Tibial nerve (tissue), 4 donors: Measurements from ENCODE around the gene FAM47E. TPM values are rescaled to one million over a fixed set of nuclear protein-coding genes. Genes with fewer than 3 reads are reported as not detected.
"Not testable (repeated sequence)": the region's sequence is repeated elsewhere in the genome, so short reads cannot be mapped to it uniquely, and the experiment has no call there.

Source experiments
- DNase-seq, 2 donors: peaks; one replicate each; pipeline ENCODE4 v3.0.0-alpha.2; 2019; ENCODE audit warnings: low spot score in 2 of 2
- H3K27ac ChIP-seq, 4 donors: fragments of 200-600 bp; sonication (generic) in 3 of 4; one replicate each; pipeline ENCODE4 v1.5.1; 2017 to 2019; ENCODE audit warnings: mild to moderate bottlenecking in 1 of 4
- H3K27me3 ChIP-seq, 2 donors: fragments of 200-600 bp; sonication (generic) in 1 of 2; one replicate each; pipeline versions ENCODE4 v1.5.1 to v1.6.0; 2017 to 2019
- H3K36me3 ChIP-seq, 3 donors: fragments of 200-600 bp; sonication (generic); one replicate each; pipeline ENCODE4 v1.5.1; 2018 to 2019
- H3K4me1 ChIP-seq, 4 donors: fragments of 200-600 bp; sonication (generic) in 3 of 4; one replicate each; pipeline ENCODE4 v1.5.1; 2017 to 2019
- H3K4me3 ChIP-seq, 4 donors: fragments of 200-600 bp; sonication (generic) in 3 of 4; one replicate each; pipeline ENCODE4 v1.5.1; 2017 to 2019; ENCODE audit warnings: mild to moderate bottlenecking in 1 of 4, moderate library complexity in 1 of 4
- H3K9me3 ChIP-seq, 4 donors: fragments of 200-600 bp; sonication (generic) in 3 of 4; one replicate each; pipeline ENCODE4 v1.5.1; 2017 to 2019
- EP300 ChIP-seq, 2 donors: sonication (generic); formaldehyde crosslinking; IDR thresholded peaks; one replicate each; pipeline ENCODE4 v1.6.1; 2017; ENCODE audit warnings: antibody characterized with exemption in 2 of 2, mild to moderate bottlenecking in 1 of 2
- POLR2A ChIP-seq, 2 donors: fragments of 450-650 bp; IDR thresholded peaks; one replicate each; pipeline ENCODE4 v1.6.1; 2017; ENCODE audit warnings: antibody characterized with exemption in 2 of 2, mild to moderate bottlenecking in 2 of 2, moderate library complexity in 2 of 2
- whole genome bisulfite sequencing, 2 donors: methylation state at CpG; one replicate each; pipeline ENCODE4 v1.1.5; 2018; 5-methylcytosine and 5-hydroxymethylcytosine counted together
- total RNA-seq, 4 donors: library from RNA; depleted of rRNA; stranded (reverse); fragments of >200 nt; gene quantifications; one replicate each; pipeline ENCODE4 v1.1.0, GENCODE V29; 2016
- TF ChIP-seq, protein P1 (sequence below), 5 experiments: fragments of 200-600 bp in 3 of 5; fragments of 450-650 bp in 2 of 5; sonication (generic) in 3 of 5; IDR thresholded peaks; one replicate each; pipeline ENCODE4 v1.5.1; 2016 to 2019; ENCODE audit warnings: antibody characterized with exemption in 5 of 5, mild to moderate bottlenecking in 3 of 5, moderate library complexity in 2 of 5

The FAM47E gene
- total RNA-seq, 4 donors from 2014 or later: 0.30 to 4.6 (median 1.5) TPM

DNA sequence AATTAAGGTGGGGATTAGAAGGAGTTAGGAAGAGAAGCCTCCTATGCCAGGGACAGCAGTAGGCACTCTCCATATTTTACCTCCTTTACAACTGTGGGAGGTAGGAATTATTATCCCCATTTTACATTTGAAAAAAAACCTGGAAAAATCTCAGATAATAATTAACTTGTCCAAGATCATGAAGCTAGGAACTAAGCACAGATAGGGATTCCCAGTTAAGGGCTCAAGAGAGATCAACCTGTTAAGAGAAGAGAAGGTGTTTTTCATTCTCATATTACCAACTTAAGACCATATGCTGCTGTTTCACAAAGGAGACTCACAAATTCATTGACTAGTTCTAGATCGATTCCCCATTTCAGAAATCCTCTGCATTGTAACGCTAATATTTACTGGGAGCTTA, 16.1 kb upstream of the FAM47E start:
- Histone ChIP-seq H3K9me3 (peaks cover 0 to 14% (median 4%) of the 10 kb centered on the region in 4 donors), H3K36me3 (no peaks in the 10 kb centered on the region), H3K4me1 (no peaks in the 10 kb centered on the region), H3K27me3 (no peaks in the 10 kb centered on the region), H3K27ac (no peak overlapping the region), H3K4me3 (no peak overlapping the region)
- no peak for DNase-seq
- WGBS, 2 donors: 91 to 92% methylated on average over 2 of the region's 2 CpGs
- TF ChIP-seq EP300 (IDR thresholded peaks at IDR 0.05): no peak
- TF ChIP-seq, protein P1, sequence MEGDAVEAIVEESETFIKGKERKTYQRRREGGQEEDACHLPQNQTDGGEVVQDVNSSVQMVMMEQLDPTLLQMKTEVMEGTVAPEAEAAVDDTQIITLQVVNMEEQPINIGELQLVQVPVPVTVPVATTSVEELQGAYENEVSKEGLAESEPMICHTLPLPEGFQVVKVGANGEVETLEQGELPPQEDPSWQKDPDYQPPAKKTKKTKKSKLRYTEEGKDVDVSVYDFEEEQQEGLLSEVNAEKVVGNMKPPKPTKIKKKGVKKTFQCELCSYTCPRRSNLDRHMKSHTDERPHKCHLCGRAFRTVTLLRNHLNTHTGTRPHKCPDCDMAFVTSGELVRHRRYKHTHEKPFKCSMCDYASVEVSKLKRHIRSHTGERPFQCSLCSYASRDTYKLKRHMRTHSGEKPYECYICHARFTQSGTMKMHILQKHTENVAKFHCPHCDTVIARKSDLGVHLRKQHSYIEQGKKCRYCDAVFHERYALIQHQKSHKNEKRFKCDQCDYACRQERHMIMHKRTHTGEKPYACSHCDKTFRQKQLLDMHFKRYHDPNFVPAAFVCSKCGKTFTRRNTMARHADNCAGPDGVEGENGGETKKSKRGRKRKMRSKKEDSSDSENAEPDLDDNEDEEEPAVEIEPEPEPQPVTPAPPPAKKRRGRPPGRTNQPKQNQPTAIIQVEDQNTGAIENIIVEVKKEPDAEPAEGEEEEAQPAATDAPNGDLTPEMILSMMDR (IDR thresholded peaks at IDR 0.05): no peak
- no peak for TF ChIP-seq POLR2A (IDR thresholded peaks at IDR 0.05)

DNA sequence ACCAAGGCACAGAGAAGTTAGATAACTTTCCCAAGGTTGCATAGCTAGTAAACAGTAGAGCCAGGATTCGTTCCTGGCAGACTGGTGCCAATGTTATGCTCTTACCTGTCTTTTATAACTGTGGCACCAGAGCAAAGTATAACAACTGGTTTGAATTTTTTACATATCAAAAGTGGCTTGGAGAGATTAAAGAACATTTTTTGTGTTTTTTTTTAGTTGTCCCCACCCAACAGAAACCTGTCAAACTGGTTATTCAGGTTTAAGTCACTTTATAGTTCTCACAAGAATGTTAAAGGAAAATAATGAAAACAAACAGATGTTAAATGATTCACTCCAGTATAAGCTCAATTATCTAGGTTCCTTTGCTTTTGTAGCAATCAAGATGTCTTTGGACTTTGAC, 15.6 kb upstream of the FAM47E start:
- TF ChIP-seq, protein P1 (IDR thresholded peaks at IDR 0.05): no peak
- no peak for TF ChIP-seq EP300 (IDR thresholded peaks at IDR 0.05)
- TF ChIP-seq POLR2A (IDR thresholded peaks at IDR 0.05): no peak
- Histone ChIP-seq H3K36me3 (no peaks in the 10 kb centered on the region), H3K27me3 (no peaks in the 10 kb centered on the region), H3K4me1 (no peaks in the 10 kb centered on the region), H3K27ac (no peak overlapping the region), H3K9me3 (peaks cover 0 to 19% (median 6%) of the 10 kb centered on the region in 4 donors), H3K4me3 (no peak overlapping the region)
- no peak for DNase-seq
- WGBS, 2 donors: 41 to 61% methylated on average over 1 of the region's 1 CpG

DNA sequence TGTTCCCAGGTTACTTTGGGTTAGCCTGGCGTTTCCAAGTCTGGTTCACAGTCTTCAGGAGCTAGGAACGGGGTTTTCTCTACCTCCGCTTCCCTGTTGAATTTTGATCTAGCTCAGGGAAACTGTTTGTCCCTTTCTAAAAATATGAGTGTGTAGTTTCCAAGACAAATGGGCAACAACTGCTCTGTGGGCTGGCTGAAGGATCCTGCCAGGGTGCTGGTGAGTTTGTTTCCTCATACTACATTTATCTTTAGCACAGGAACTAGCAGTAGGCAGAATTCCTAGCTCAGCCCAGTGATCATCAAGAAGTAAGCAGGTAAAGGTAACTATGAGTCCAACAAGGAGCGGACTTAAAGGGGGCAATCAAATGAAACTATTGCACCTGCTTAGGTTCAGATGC, 13.3 kb upstream of the FAM47E start:
- TF ChIP-seq POLR2A (IDR thresholded peaks at IDR 0.05): no peak
- TF ChIP-seq, protein P1 (IDR thresholded peaks at IDR 0.05): no peak
- TF ChIP-seq EP300 (IDR thresholded peaks at IDR 0.05): no peak
- Histone ChIP-seq H3K4me3 (no peak overlapping the region), H3K27ac (no peak overlapping the region), H3K27me3 (no peaks in the 10 kb centered on the region), H3K9me3 (peaks cover 0 to 24% (median 6%) of the 10 kb centered on the region in 4 donors), H3K4me1 (no peaks in the 10 kb centered on the region), H3K36me3 (no peaks in the 10 kb centered on the region)
- WGBS, 2 donors: 87 to 90% methylated on average over 4 of the region's 4 CpGs
- DNase-seq: no peak

DNA sequence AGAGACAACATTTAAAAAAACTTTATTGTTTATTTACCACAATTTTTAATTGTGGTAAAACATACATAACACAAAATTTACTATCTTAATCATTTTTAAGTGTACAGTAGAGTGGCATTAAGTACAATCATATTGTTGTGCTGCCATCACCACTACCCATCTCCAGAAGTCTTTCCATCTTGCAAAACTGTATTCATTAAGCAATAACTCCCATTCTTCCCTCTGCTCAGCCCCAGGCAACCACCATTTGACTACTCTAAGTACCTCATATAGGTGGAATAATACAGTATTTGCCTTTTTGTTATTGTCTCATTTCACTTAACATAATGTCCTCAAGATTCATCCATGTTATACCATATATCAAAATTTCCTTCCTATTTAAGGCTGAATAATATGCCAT, 12.8 kb upstream of the FAM47E start:
- Histone ChIP-seq H3K27me3 (no peaks in the 10 kb centered on the region), H3K36me3 (no peaks in the 10 kb centered on the region), H3K4me1 (no peaks in the 10 kb centered on the region), H3K9me3 (peaks cover 0 to 24% (median 6%) of the 10 kb centered on the region in 4 donors), H3K4me3 (no peak overlapping the region), H3K27ac (no peak overlapping the region)
- no peak for DNase-seq
- no peak for TF ChIP-seq POLR2A (IDR thresholded peaks at IDR 0.05)

DNA sequence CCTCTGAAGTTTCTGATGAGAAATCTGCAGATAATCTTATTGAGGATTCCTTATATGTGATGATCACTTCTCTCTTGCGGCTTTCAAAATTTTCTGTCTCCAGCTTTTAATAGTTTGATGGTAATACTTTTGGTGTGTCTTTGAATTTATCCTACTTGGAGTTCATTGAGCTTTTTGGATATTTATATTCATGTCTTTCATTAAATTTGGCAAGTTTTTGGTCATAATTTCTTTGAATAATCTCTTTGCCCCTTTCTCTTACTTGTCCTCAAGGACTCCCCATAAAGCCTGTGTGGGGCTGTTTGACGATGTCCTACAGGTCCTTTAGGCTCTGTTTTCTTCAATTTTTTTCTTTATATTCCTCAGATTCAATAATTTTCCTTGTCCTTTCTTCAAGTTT, 11.3 kb upstream of the FAM47E start:
- Histone ChIP-seq H3K36me3 (no peaks in the 10 kb centered on the region), H3K27me3 (no peaks in the 10 kb centered on the region), H3K27ac (no peak overlapping the region), H3K4me1 (no peaks in the 10 kb centered on the region), H3K4me3 (no peak overlapping the region), H3K9me3 (peaks cover 0 to 27% (median 6%) of the 10 kb centered on the region in 4 donors)
- DNase-seq: no peak
- WGBS, 2 donors: 94 to 100% methylated on average over 2 of the region's 2 CpGs
- TF ChIP-seq EP300 (IDR thresholded peaks at IDR 0.05) (no peak), POLR2A (IDR thresholded peaks at IDR 0.05) (no peak)
- TF ChIP-seq, protein P1 (IDR thresholded peaks at IDR 0.05): no peak

DNA sequence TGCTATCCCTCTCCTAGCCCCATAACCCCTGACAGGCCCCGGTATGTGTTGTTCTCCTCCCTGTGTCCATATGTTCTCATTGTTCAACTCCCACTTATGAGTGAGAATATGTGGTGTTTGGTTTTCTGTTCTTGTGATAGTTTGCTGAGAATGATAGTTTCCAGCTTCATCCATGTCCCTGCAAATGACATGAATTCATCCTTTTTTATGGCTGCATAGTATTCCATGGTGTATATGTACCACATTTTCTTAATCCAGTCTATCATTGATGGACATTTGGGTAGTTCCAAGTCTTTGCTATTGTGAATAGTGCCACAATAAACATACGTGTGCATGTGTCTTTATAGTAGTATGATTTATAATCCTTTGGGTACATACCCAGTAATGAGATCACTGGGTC, 7.6 kb upstream of the FAM47E start:
- not testable (repeated sequence) for H3K4me1 ChIP-seq
- peaks cover 0 to 27% (median 6%) of the 10 kb centered on the region in 4 donors for H3K9me3 ChIP-seq

More for the DNA sequence above, 7.6 kb upstream of the FAM47E start:
- DNase-seq, H3K36me3 ChIP-seq, H3K4me3 ChIP-seq, H3K27me3 ChIP-seq, H3K27ac ChIP-seq: not testable (repeated sequence)
- 89 to 90% methylated on average over 2 of the region's 2 CpGs for whole genome bisulfite sequencing, 2 donors
